Fibroblast of lung (primary cell): ENCODE results near the gene MAP7. TPM values are rescaled to one million over a fixed set of nuclear protein-coding genes. Genes with fewer than 3 reads are reported as not detected.
"Not testable (repeated sequence)": the region's sequence is repeated elsewhere in the genome, so short reads cannot be mapped to it uniquely, and the experiment has no call there.

Source experiments
- DNase-seq, 2 donors: peaks; one replicate each; pipeline versions ENCODE4 v3.0.0 to v3.0.0-alpha.2; 2010; ENCODE audit warnings: low read depth in 2 of 2
- H2AFZ ChIP-seq: 2 replicates; pipeline ENCODE4 v1.5.1; 2012; ENCODE audit warnings: low read length, control low read depth, inconsistent platforms
- H3K27ac ChIP-seq: 2 replicates; pipeline ENCODE4 v1.5.1; 2011; ENCODE audit warnings: low read length, control low read depth; ENCODE audit not compliant: insufficient read depth
- H3K27me3 ChIP-seq: 2 replicates; pipeline ENCODE4 v1.5.1; 2011; ENCODE audit warnings: mild to moderate bottlenecking, low read length; ENCODE audit not compliant: control insufficient read depth, insufficient read depth
- H3K36me3 ChIP-seq: 2 replicates; pipeline ENCODE4 v1.5.1; 2011; ENCODE audit warnings: low read length; ENCODE audit not compliant: control insufficient read depth, insufficient read depth
- H3K4me1 ChIP-seq: 2 replicates; pipeline ENCODE4 v1.5.1; 2011; ENCODE audit warnings: low read length; ENCODE audit not compliant: control insufficient read depth, insufficient read depth; ENCODE audit errors: extremely low read depth
- H3K4me2 ChIP-seq: 2 replicates; pipeline ENCODE4 v1.5.1; 2011; ENCODE audit warnings: low read length, control low read depth; ENCODE audit not compliant: insufficient read depth; ENCODE audit errors: extremely low read depth
- H3K4me3 ChIP-seq, 4 experiments: fragments of 200-600 bp in 1 of 4; sonication (generic) in 1 of 4; replicated peaks in 1 of 4; 2 replicates each; pipeline ENCODE4 v1.5.1; 2011 to 2016; ENCODE audit warnings: low read length in 4 of 4, low read depth in 3 of 4, mild to moderate bottlenecking in 3 of 4, control low read depth in 2 of 4, inconsistent platforms in 1 of 4, mixed read lengths in 1 of 4; ENCODE audit not compliant: insufficient read depth in 1 of 4; ENCODE audit errors: control extremely low read depth in 1 of 4
- H3K79me2 ChIP-seq: 2 replicates; pipeline ENCODE4 v1.5.1; 2012; ENCODE audit warnings: mild to moderate bottlenecking, low read length, inconsistent platforms; ENCODE audit not compliant: control insufficient read depth, insufficient read depth
- H3K9ac ChIP-seq: 2 replicates; pipeline ENCODE4 v1.5.1; 2011; ENCODE audit warnings: mild to moderate bottlenecking, low read length, control low read depth; ENCODE audit not compliant: insufficient read depth
- H3K9me3 ChIP-seq: 2 replicates; pipeline ENCODE4 v1.5.1; 2012; ENCODE audit warnings: low read depth, low read length; ENCODE audit not compliant: control insufficient read depth, insufficient read depth
- H4K20me1 ChIP-seq: 2 replicates; pipeline ENCODE4 v1.5.1; 2011; ENCODE audit warnings: low read length; ENCODE audit not compliant: control insufficient read depth, insufficient read depth; ENCODE audit errors: extremely low read depth
- CTCF ChIP-seq, 2 donors: IDR thresholded peaks in 1 of 2; conservative IDR thresholded peaks in 1 of 2; 1 replicate in 1 of 2; 2 replicates in 1 of 2; pipeline ENCODE4 v1.5.1; 2011 to 2012; ENCODE audit warnings: low read length in 2 of 2, control low read depth in 1 of 2, inconsistent platforms in 1 of 2, low read depth in 1 of 2, mild to moderate bottlenecking in 1 of 2
- EZH2 ChIP-seq: IDR thresholded peaks from 2 replicates; pipeline ENCODE4 v1.5.1; 2012; ENCODE audit warnings: low read length, control low read depth, mild to moderate bottlenecking; ENCODE audit errors: missing control alignments
- polyA plus RNA-seq, 2 donors: library from polyadenylated mRNA; depleted of rRNA in 1 of 2; stranded (reverse) in 1 of 2; unstranded in 1 of 2; fragments of >200 nt; gene quantifications; 2 replicates each; pipeline ENCODE4 v1.2.1, GENCODE V29; 2011 to 2012; ENCODE audit warnings: missing spikeins in 1 of 2
- total RNA-seq: library from RNA; depleted of rRNA; stranded (reverse); fragments of >200 nt; gene quantifications from 2 replicates; pipeline ENCODE4 v1.2.1, GENCODE V29; 2014

The MAP7 gene
- total and polyA plus RNA-seq, 2 donors (not counting 1 experiment from before 2014, with no cell fraction given) = 0.40 to 1.5 TPM

- H3K4me2 ChIP-seq = no peak overlapping the region
- no peaks in the 10 kb centered on the region for H3K36me3 ChIP-seq
- H4K20me1 ChIP-seq = no peaks in the 10 kb centered on the region
- H3K27me3 ChIP-seq = no peaks in the 10 kb centered on the region
- no peak overlapping the region for H2AFZ ChIP-seq
- TF ChIP-seq CTCF (conservative IDR thresholded peaks at IDR 0.05 in 1 of 2, IDR thresholded peaks at IDR 0.05 in 1 of 2; ENCODE audit: low read depth in 1 of 2, low read length in 2 of 2) (no peak), EZH2 (no peak)
- DNase-seq = no peak
- no peak overlapping the region for H3K9ac ChIP-seq
- no peaks in the 10 kb centered on the region for H3K4me1 ChIP-seq
- H3K4me3 ChIP-seq = no peak overlapping the region
- H3K79me2 ChIP-seq = no peaks in the 10 kb centered on the region
- no peaks in the 10 kb centered on the region for H3K9me3 ChIP-seq
- H3K27ac ChIP-seq = no peak overlapping the region
Observed at GRCh38 chr6:136383268-136383937, 166.8 kb downstream of the MAP7 start.

DNA sequence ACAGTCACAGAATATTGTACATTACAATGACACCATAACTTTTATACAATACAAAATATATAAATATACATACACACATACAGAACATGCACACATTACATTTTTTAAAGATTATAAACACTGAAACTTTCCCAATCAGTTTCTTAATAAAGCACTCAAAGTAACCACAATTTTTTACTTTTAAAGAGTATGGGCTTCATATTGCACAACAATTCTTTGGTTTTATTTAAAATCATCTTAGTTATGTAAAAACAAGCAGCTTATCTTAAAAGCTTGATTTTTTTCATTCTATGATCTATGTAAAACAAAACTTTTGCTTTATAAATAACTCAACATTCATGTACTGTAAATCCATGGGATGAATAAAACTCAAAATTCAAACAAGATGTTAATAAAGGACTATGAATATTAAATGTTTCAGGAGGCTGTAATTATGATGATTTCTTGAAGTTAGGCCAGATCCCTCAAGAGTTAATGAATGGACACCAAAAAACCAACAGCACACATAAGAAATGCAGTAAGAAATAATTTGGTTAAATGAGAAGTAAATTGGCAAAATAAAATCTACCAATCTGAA, 167.5 kb downstream of the MAP7 start:
- Histone ChIP-seq H4K20me1 (no peaks in the 10 kb centered on the region), H3K4me1 (no peaks in the 10 kb centered on the region), H3K27ac (no peak overlapping the region), H2AFZ (no peak overlapping the region), H3K9me3 (no peaks in the 10 kb centered on the region), H3K4me3 (no peak overlapping the region), H3K79me2 (no peaks in the 10 kb centered on the region), H3K36me3 (no peaks in the 10 kb centered on the region), H3K9ac (no peak overlapping the region), H3K27me3 (no peaks in the 10 kb centered on the region), H3K4me2 (no peak overlapping the region)
- TF ChIP-seq EZH2 (no peak), CTCF (conservative IDR thresholded peaks at IDR 0.05 in 1 of 2, IDR thresholded peaks at IDR 0.05 in 1 of 2; ENCODE audit: low read depth in 1 of 2, low read length in 2 of 2) (no peak)
- no peak for DNase-seq

GRCh38 chr6:136378888-136379287, 171.3 kb downstream of the MAP7 start:
- DNase-seq = no peak
- Histone ChIP-seq H3K4me2 (no peak overlapping the region), H3K27me3 (no peaks in the 10 kb centered on the region)

DNA sequence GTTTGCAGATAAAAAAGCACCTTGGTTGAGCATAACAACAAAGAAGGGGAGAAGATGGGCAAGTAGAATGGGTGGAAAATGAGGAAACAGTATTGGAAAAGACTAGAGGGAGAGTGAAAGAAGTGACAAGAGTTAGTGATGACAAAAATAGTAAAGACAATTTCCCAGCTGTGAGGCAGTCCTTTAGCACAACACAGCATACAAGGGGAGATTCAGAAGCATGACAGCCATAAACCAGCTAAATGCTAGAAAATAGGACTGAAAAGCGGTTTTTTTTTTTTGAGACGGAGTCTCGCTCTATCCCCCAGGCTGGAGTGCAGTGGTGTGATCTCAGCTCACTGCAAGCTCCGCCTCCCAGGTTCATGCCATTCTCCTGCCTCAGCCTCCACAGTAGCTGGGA, 174.4 kb downstream of the MAP7 start:
- not testable (repeated sequence) for H3K9me3 ChIP-seq, H3K79me2 ChIP-seq, H3K4me3 ChIP-seq, H3K36me3 ChIP-seq, H2AFZ ChIP-seq, H3K4me1 ChIP-seq, H3K9ac ChIP-seq, H4K20me1 ChIP-seq, H3K4me2 ChIP-seq, DNase-seq, H3K27ac ChIP-seq, H3K27me3 ChIP-seq

More at GRCh38 chr6:136378888-136379287, 171.3 kb downstream of the MAP7 start:
- Histone ChIP-seq H3K27ac (no peak overlapping the region), H3K9ac (no peak overlapping the region), H3K79me2 (no peaks in the 10 kb centered on the region), H3K4me1 (no peaks in the 10 kb centered on the region), H3K9me3 (no peaks in the 10 kb centered on the region), H4K20me1 (no peaks in the 10 kb centered on the region), H3K36me3 (no peaks in the 10 kb centered on the region), H2AFZ (no peak overlapping the region), H3K4me3 (no peak overlapping the region)
- TF ChIP-seq EZH2 = no peak
- peak in 1 of 2 donors; percentile 18 for TF ChIP-seq CTCF (conservative IDR thresholded peaks at IDR 0.05 in 1 of 2, IDR thresholded peaks at IDR 0.05 in 1 of 2; ENCODE audit: low read depth in 1 of 2, low read length in 2 of 2)
